Hepatocyte (in vitro differentiated cells): ENCODE results near the gene IGF1.

Experiments
- CTCF ChIP-seq: fragments of 200-600 bp; sonication (generic); IDR thresholded peaks from 2 replicates; pipeline ENCODE4 v1.5.1; 2016; ENCODE audit warnings: antibody characterized with exemption, mild to moderate bottlenecking; ENCODE audit not compliant: poor library complexity
- EZH2 ChIP-seq: fragments of 200-600 bp; sonication (generic); IDR thresholded peaks from 2 replicates; pipeline ENCODE4 v1.6.1; 2016; ENCODE audit warnings: antibody characterized with exemption, mild to moderate bottlenecking, borderline replicate concordance
- EZH2phosphoT487 ChIP-seq: fragments of 200-600 bp; sonication (generic); IDR thresholded peaks from one replicate; pipeline ENCODE4 v1.6.1; 2018; ENCODE audit warnings: antibody characterized with exemption, mild to moderate bottlenecking, low read depth, moderate library complexity; ENCODE audit not compliant: unreplicated experiment, severe bottlenecking

GRCh38 chr12:102439426-102440405, 40.6 kb downstream of the IGF1 start:
- no peak for TF ChIP-seq EZH2phosphoT487
- TF ChIP-seq CTCF, result no peak
- no peak for TF ChIP-seq EZH2
